WTC11 (cell line): Measurements from ENCODE around the gene TECR. TPM values are rescaled to one million over a fixed set of nuclear protein-coding genes. Genes with fewer than 3 reads are reported as not detected.
"Not testable (repeated sequence)": the region's sequence is repeated elsewhere in the genome, so short reads cannot be mapped to it uniquely, and the experiment has no call there.

Experiments used
- ATAC-seq: fragments of 200-7000 bp; cut with Tn5 transposase; 2 replicates; pipeline ENCODE4 v1.10.0; 2021; ENCODE audit warnings: mild to moderate bottlenecking, moderate library complexity
- CTCF ChIA-PET: fragments of 300-600 bp; sonication (Branson Sonifier 250); formaldehyde crosslinking; loops from one replicate; lab custom pipeline; 2021; ENCODE audit warnings: antibody characterized with exemption; lab: Charles Lee
- POLR2A ChIA-PET: fragments of 350-600 bp; sonication (Branson Sonifier 250); formaldehyde crosslinking; loops from one replicate; lab custom pipeline; 2021; ENCODE audit warnings: antibody characterized with exemption; lab: Charles Lee
- DNase-seq: peaks from one replicate; pipeline ENCODE4 v3.0.0; 2021; ENCODE audit warnings: low spot score
- H3K27ac Mint-ChIP-seq: 2 replicates; pipeline ENCODE4 v1.8.0; 2021; ENCODE audit warnings: mixed read lengths
- H3K27me3 Mint-ChIP-seq: 2 replicates; pipeline ENCODE4 v1.8.0; 2021; ENCODE audit warnings: low read depth, mild to moderate bottlenecking, moderate library complexity, mixed read lengths
- H3K36me3 Mint-ChIP-seq: 2 replicates; pipeline ENCODE4 v1.8.0; 2021; ENCODE audit warnings: mixed read lengths
- H3K4me1 Mint-ChIP-seq: 2 replicates; pipeline ENCODE4 v1.8.0; 2022; ENCODE audit warnings: mixed read lengths
- H3K4me3 Mint-ChIP-seq: 2 replicates; pipeline ENCODE4 v1.8.0; 2021; ENCODE audit warnings: mild to moderate bottlenecking, moderate library complexity, mixed read lengths
- H3K9me3 Mint-ChIP-seq: 2 replicates; pipeline ENCODE4 v1.8.0; 2021; ENCODE audit warnings: mixed read lengths
- CTCF ChIP-seq: fragments of 200-600 bp; IDR thresholded peaks from 2 replicates; pipeline ENCODE4 v1.8.0; 2022; ENCODE audit warnings: antibody characterized with exemption
- ERG ChIP-seq: fragments of 250-450 bp; sonication (Bioruptor Pico); IDR thresholded peaks from 2 replicates; pipeline ENCODE4 v1.8.0; 2021; ENCODE audit warnings: mild to moderate bottlenecking
- GRHL2 ChIP-seq: fragments of 250-450 bp; sonication (Bioruptor Pico); IDR thresholded peaks from 2 replicates; pipeline ENCODE4 v1.8.0; 2022; ENCODE audit warnings: mild to moderate bottlenecking, moderate library complexity; ENCODE audit not compliant: insufficient replicate concordance, severe bottlenecking
- JUN ChIP-seq: sonication (generic); formaldehyde crosslinking; IDR thresholded peaks from 2 replicates; pipeline ENCODE4 v1.8.0; 2023; ENCODE audit warnings: mild to moderate bottlenecking, missing genetic modification reagents
- PRDM15 ChIP-seq: sonication (generic); formaldehyde crosslinking; IDR thresholded peaks from 2 replicates; pipeline ENCODE4 v1.8.0; 2022; ENCODE audit warnings: missing genetic modification reagents
- SOX15 ChIP-seq: fragments of 250-450 bp; sonication (Bioruptor Pico); IDR thresholded peaks from 2 replicates; pipeline ENCODE4 v1.9.0; 2021; ENCODE audit warnings: mild to moderate bottlenecking
- ZNF263 ChIP-seq: sonication (generic); formaldehyde crosslinking; IDR thresholded peaks from 2 replicates; pipeline ENCODE4 v1.8.1; 2022; ENCODE audit warnings: low read depth, mild to moderate bottlenecking, moderate library complexity, missing genetic modification reagents
- ZNF317 ChIP-seq: sonication (generic); formaldehyde crosslinking; IDR thresholded peaks from 2 replicates; pipeline ENCODE4 v1.8.1; 2023; ENCODE audit warnings: low read depth, mild to moderate bottlenecking, moderate library complexity, missing genetic modification reagents, borderline replicate concordance
- total RNA-seq: library from RNA; stranded (reverse); gene quantifications from 3 replicates; pipeline ENCODE4 v1.2.3, GENCODE V29; 2021
- TF ChIP-seq, protein P1 (sequence below): sonication (generic); formaldehyde crosslinking; conservative IDR thresholded peaks from 2 replicates; pipeline ENCODE4 v1.8.1; 2023; ENCODE audit warnings: mild to moderate bottlenecking, low read depth, missing genetic modification reagents, moderate library complexity
- TF ChIP-seq, protein P2 (sequence below): sonication (generic); formaldehyde crosslinking; IDR thresholded peaks from 2 replicates; pipeline ENCODE4 v1.8.1; 2023; ENCODE audit warnings: mild to moderate bottlenecking, missing genetic modification reagents, moderate library complexity
- TF ChIP-seq, protein P3 (sequence below): sonication (generic); formaldehyde crosslinking; IDR thresholded peaks from 2 replicates; pipeline ENCODE4 v1.8.0; 2022; ENCODE audit warnings: mild to moderate bottlenecking, missing genetic modification reagents

The TECR gene
- total RNA-seq, 1 experiment from 2014 or later, result 161 TPM

GRCh38 chr19:14503285-14503684 lies 26.1 kb upstream of the TECR start:
- no peak for TF ChIP-seq ERG (CRISPR knock-in tag)
- H3K36me3 Mint-ChIP-seq, result no peaks in the 10 kb centered on the region
- ChIA-PET POLR2A (no interaction called here), CTCF (interaction anchor here (1.2 to 4.1 kb wide), 3 partner anchors 15 to 53 kb away, joined by 3 to 34 read pairs (median 4); partner anchors contain the start of gene DNAJB1)
- peaks cover 10% of the 10 kb centered on the region; the same call in 1 of the 2 replicates for H3K27me3 Mint-ChIP-seq
- H3K9me3 Mint-ChIP-seq, result no peaks in the 10 kb centered on the region
- no peak overlapping the region for H3K4me3 Mint-ChIP-seq
- DNase-seq (no peak), ATAC-seq (no peak)
- H3K4me1 Mint-ChIP-seq, result peaks cover 6% of the 10 kb centered on the region
- no peak overlapping the region for H3K27ac Mint-ChIP-seq

- H3K27ac Mint-ChIP-seq, ATAC-seq, H3K36me3 Mint-ChIP-seq, H3K27me3 Mint-ChIP-seq, H3K4me3 Mint-ChIP-seq, DNase-seq, H3K4me1 Mint-ChIP-seq, H3K9me3 Mint-ChIP-seq: not testable (repeated sequence)
- CTCF ChIA-PET, result interaction anchor here (0.7 to 4.1 kb wide), 11 partner anchors 11 to 622 kb away, joined by 3 to 34 read pairs (median 4); partner anchors contain the start of genes DNAJB1 and PTGER1
- POLR2A ChIA-PET, result interaction anchor here (1.1 kb wide), 1 partner anchor 13 kb away, joined by 4 read pairs; the partner anchor contains the start of gene DNAJB1
Observed at GRCh38 chr19:14504575-14504974, 24.8 kb upstream of the TECR start.

GRCh38 chr19:14505488-14506239 lies 23.7 kb upstream of the TECR start:
- Mint-ChIP-seq H3K27ac (no peak overlapping the region), H3K27me3 (peaks cover 8% of the 10 kb centered on the region; the same call in 1 of the 2 replicates), H3K9me3 (no peaks in the 10 kb centered on the region), H3K36me3 (no peaks in the 10 kb centered on the region), H3K4me1 (peaks cover 6% of the 10 kb centered on the region), H3K4me3 (no peak overlapping the region)
- POLR2A ChIA-PET, result interaction anchor here (1.1 kb wide), 1 partner anchor 13 kb away, joined by 6 read pairs; the partner anchor contains the start of gene DNAJB1
- TF ChIP-seq JUN (CRISPR knock-in tag), result no peak
- peak; percentile 96 for TF ChIP-seq CTCF
- TF ChIP-seq, all 79 proteins: peak for 1
- CTCF ChIA-PET, result interaction anchor here (0.5 to 4.1 kb wide), 22 partner anchors 8 to 1886 kb away, joined by 3 to 34 read pairs (median 4); partner anchors contain the start of genes DNAJB1 and GIPC1
- DNase-seq (peak; percentile 91), ATAC-seq (peak; percentile 97)

- no peaks in the 10 kb centered on the region for H3K36me3 Mint-ChIP-seq
- H3K4me1 Mint-ChIP-seq, result peaks cover 6% of the 10 kb centered on the region
- peaks cover 8% of the 10 kb centered on the region; the same call in 1 of the 2 replicates for H3K27me3 Mint-ChIP-seq
- H3K4me3 Mint-ChIP-seq, result no peak overlapping the region
- H3K27ac Mint-ChIP-seq, result no peak overlapping the region
- H3K9me3 Mint-ChIP-seq, result no peaks in the 10 kb centered on the region
- no peak for DNase-seq
- POLR2A ChIA-PET, result interaction anchor here (0.7 kb wide), 1 partner anchor 12 kb away, joined by 7 read pairs; no protein-coding TSS in a partner anchor
- no peak for ATAC-seq
- CTCF ChIA-PET, result interaction anchor here (1.3 to 3.4 kb wide), 5 partner anchors 28 to 49 kb away, joined by 5 to 14 read pairs (median 9); partner anchors contain the start of gene PTGER1
- TF ChIP-seq, protein P1, sequence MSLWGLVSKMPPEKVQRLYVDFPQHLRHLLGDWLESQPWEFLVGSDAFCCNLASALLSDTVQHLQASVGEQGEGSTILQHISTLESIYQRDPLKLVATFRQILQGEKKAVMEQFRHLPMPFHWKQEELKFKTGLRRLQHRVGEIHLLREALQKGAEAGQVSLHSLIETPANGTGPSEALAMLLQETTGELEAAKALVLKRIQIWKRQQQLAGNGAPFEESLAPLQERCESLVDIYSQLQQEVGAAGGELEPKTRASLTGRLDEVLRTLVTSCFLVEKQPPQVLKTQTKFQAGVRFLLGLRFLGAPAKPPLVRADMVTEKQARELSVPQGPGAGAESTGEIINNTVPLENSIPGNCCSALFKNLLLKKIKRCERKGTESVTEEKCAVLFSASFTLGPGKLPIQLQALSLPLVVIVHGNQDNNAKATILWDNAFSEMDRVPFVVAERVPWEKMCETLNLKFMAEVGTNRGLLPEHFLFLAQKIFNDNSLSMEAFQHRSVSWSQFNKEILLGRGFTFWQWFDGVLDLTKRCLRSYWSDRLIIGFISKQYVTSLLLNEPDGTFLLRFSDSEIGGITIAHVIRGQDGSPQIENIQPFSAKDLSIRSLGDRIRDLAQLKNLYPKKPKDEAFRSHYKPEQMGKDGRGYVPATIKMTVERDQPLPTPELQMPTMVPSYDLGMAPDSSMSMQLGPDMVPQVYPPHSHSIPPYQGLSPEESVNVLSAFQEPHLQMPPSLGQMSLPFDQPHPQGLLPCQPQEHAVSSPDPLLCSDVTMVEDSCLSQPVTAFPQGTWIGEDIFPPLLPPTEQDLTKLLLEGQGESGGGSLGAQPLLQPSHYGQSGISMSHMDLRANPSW, result no peak
- TF ChIP-seq SOX15 (CRISPR knock-in tag) (no peak), PRDM15 (CRISPR knock-in tag) (no peak), ZNF317 (no peak), JUN (CRISPR knock-in tag) (no peak), ZNF263 (CRISPR knock-in tag) (no peak), GRHL2 (no peak)
- TF ChIP-seq, protein P2, sequence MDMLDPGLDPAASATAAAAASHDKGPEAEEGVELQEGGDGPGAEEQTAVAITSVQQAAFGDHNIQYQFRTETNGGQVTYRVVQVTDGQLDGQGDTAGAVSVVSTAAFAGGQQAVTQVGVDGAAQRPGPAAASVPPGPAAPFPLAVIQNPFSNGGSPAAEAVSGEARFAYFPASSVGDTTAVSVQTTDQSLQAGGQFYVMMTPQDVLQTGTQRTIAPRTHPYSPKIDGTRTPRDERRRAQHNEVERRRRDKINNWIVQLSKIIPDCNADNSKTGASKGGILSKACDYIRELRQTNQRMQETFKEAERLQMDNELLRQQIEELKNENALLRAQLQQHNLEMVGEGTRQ (CRISPR knock-in tag), result no peak
- TF ChIP-seq, protein P3, sequence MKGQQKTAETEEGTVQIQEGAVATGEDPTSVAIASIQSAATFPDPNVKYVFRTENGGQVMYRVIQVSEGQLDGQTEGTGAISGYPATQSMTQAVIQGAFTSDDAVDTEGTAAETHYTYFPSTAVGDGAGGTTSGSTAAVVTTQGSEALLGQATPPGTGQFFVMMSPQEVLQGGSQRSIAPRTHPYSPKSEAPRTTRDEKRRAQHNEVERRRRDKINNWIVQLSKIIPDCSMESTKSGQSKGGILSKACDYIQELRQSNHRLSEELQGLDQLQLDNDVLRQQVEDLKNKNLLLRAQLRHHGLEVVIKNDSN, result no peak
Observed at GRCh38 chr19:14507704-14508542, 21.5 kb upstream of the TECR start.
